Pancreas (tissue), 10 donors: ENCODE data around the gene AZIN2. TPM values are rescaled to one million over a fixed set of nuclear protein-coding genes. Genes with fewer than 3 reads are reported as not detected.
A peak's percentile ranks its signal among the peaks of the same experiment; 100 is the strongest.

Source experiments
- ATAC-seq, 4 donors: fragments of 200-7000 bp; cut with Tn5 transposase; one replicate each; pipeline versions ENCODE4 v1.8.0 to v1.9.1; 2020; ENCODE audit warnings: mild to moderate bottlenecking in 4 of 4, moderate library complexity in 4 of 4
- DNase-seq, 6 donors: peaks; one replicate each; pipeline ENCODE4 v3.0.0-alpha.2; 2020
- FAIRE-seq: peaks from 2 replicates; lab custom pipeline; 2012; peaks lifted over from hg19 to GRCh38; lab: Jason Lieb, UNC
- H3K27ac ChIP-seq, 4 donors: fragments of 200-600 bp; sonication (generic); 1 replicate in 3 of 4; 2 replicates in 1 of 4; pipeline versions ENCODE4 v1.5.0 to v1.8.0; 2020
- H3K27me3 ChIP-seq, 4 donors: fragments of 200-600 bp; one replicate each; pipeline ENCODE4 v1.8.0; 2021
- H3K36me3 ChIP-seq, 3 donors: fragments of 200-600 bp; sonication (generic) in 1 of 3; one replicate each; pipeline versions ENCODE4 v1.5.0 to v1.8.0; 2020 to 2021
- H3K4me1 ChIP-seq, 3 donors: fragments of 200-600 bp; one replicate each; pipeline ENCODE4 v1.8.0; 2021
- H3K4me3 ChIP-seq, 4 donors: fragments of 200-600 bp; sonication (generic) in 2 of 4; one replicate each; pipeline versions ENCODE4 v1.5.0 to v1.8.0; 2020 to 2021
- H3K9me3 ChIP-seq, 4 donors: fragments of 200-600 bp; one replicate each; pipeline ENCODE4 v1.8.0; 2021
- CTCF ChIP-seq, 4 donors: fragments of 200-600 bp; sonication (generic) in 3 of 4; IDR thresholded peaks; one replicate each; pipeline versions ENCODE4 v1.5.0 to v1.8.0; 2021; ENCODE audit warnings: antibody characterized with exemption in 4 of 4
- WGBS, 2 donors: extraction: QIAGEN DNeasy Blood & Tissue Kit; methylation state at CpG; one replicate each; pipeline ENCODE4 v1.1.7; 2013; 5-methylcytosine and 5-hydroxymethylcytosine counted together
- intact Hi-C, 3 donors: fragments of 100-400 bp; cut with DNase I; formaldehyde crosslinking; loops; one replicate each; pipeline versions ENCODE4 v1.11.1 to v1.14.2; 2022
- polyA plus RNA-seq, 2 donors: library from polyadenylated mRNA; stranded (reverse); fragments of 200-250 nt; gene quantifications; one replicate each; pipeline ENCODE4 v1.2.3, GENCODE V29; 2013
- total RNA-seq, 6 donors: library from RNA; stranded (reverse); fragmentation: NEBNext Ultra II Directional in 4 of 6; extraction: Animal tissue kit (Norgen Biotek cat#: 25700) in 4 of 6; gene quantifications; one replicate each; pipeline versions ENCODE4 v1.2.1 to v1.2.4, GENCODE V29; 2021 to 2023
- donor health status: healthy with polysubstance abuse.
- donor health status: DM: no; HTN: no; CAD: no; lungs with moderate emphysema.
- donor health status: DM: no; HTN: no; CAD: no.
- donor health status: control.
- donor health status: control.
- donor health status: Bipolar disorder and iron deficiency.
- donor health status: DM: yes; HTN: yes; CAD: no.
- donor health status: DM: no; HTN: no; CAD: no.
- donor health status: DM: no; HTN: no; CAD: no.
- donor health status: DM: yes; HTN: yes; CAD: no.

Gene AZIN2
- total and polyA plus RNA-seq, 8 donors, result 1.2 to 5.0 (median 2.4) TPM

GRCh38 chr1:33094971-33095604 is 14.1 kb downstream of the AZIN2 start:
- H3K9me3 ChIP-seq, result no peaks in the 10 kb centered on the region
- FAIRE-seq (no peak), ATAC-seq (peak in 3 of 4 donors; percentile 64 to 80 (median 78)), DNase-seq (peak in 3 of 6 donors; percentile 30 to 71 (median 41))
- H3K36me3 ChIP-seq, result no peaks in the 10 kb centered on the region
- H3K27me3 ChIP-seq, result no peaks in the 10 kb centered on the region
- H3K4me3 ChIP-seq, result no peak overlapping the region
- H3K27ac ChIP-seq, result no peak overlapping the region
- TF ChIP-seq CTCF (IDR thresholded peaks at IDR 0.05), result peak; percentile 94 to 98 (median 98)
- intact Hi-C loops, result loop anchor here in 1 of 3 donors (10.0 kb wide), 1 partner anchor 370 kb away; no protein-coding TSS in a partner anchor
- 20 to 21% methylated on average over 10 of the region's 10 CpGs for WGBS, 2 donors
- H3K4me1 ChIP-seq, result no peaks in the 10 kb centered on the region

GRCh38 chr1:33096363-33097005 is 15.5 kb downstream of the AZIN2 start:
- ATAC-seq, result peak in 3 of 4 donors; percentile 10 to 38 (median 13)
- FAIRE-seq, result no peak
- no peaks in the 10 kb centered on the region for H3K27me3 ChIP-seq
- intact Hi-C loops, result loop anchor here in 1 of 3 donors (10.0 kb wide), 1 partner anchor 368 kb away; no protein-coding TSS in a partner anchor
- H3K27ac ChIP-seq, result no peak overlapping the region
- no peak for TF ChIP-seq CTCF (IDR thresholded peaks at IDR 0.05)
- H3K36me3 ChIP-seq, result no peaks in the 10 kb centered on the region
- no peak overlapping the region for H3K4me3 ChIP-seq
- 35 to 55% methylated on average over 7 of the region's 7 CpGs for WGBS, 2 donors
- H3K9me3 ChIP-seq, result no peaks in the 10 kb centered on the region
- no peaks in the 10 kb centered on the region for H3K4me1 ChIP-seq
- DNase-seq, result no peak

- DNase-seq (no peak), ATAC-seq (peak in 1 of 4 donors; percentile 39), FAIRE-seq (no peak)
- Histone ChIP-seq H3K27ac (no peak overlapping the region), H3K27me3 (no peaks in the 10 kb centered on the region), H3K4me1 (no peaks in the 10 kb centered on the region), H3K9me3 (no peaks in the 10 kb centered on the region), H3K36me3 (peaks cover 0 to 4% (median 0%) of the 10 kb centered on the region in 3 donors), H3K4me3 (no peak overlapping the region)
- no peak for TF ChIP-seq CTCF (IDR thresholded peaks at IDR 0.05)
- WGBS, 2 donors, result 95 to 97% methylated on average over 3 of the region's 3 CpGs
- intact Hi-C loops, result loop anchor here in 1 of 3 donors (10.0 kb wide), 1 partner anchor 368 kb away; no protein-coding TSS in a partner anchor
These were observed 16.2 kb downstream of the AZIN2 start for GRCh38 chr1:33097137-33097611.

- Histone ChIP-seq H3K36me3 (peaks cover 0 to 5% (median 0%) of the 10 kb centered on the region in 3 donors), H3K4me1 (no peaks in the 10 kb centered on the region), H3K27me3 (no peaks in the 10 kb centered on the region), H3K4me3 (no peak overlapping the region), H3K9me3 (no peaks in the 10 kb centered on the region), H3K27ac (no peak overlapping the region)
- TF ChIP-seq CTCF (IDR thresholded peaks at IDR 0.05), result no peak
- WGBS, 2 donors, result 86 to 95% methylated on average over 4 of the region's 4 CpGs
- ATAC-seq, result no peak
- intact Hi-C loops, result loop anchor here in 1 of 3 donors (10.0 kb wide), 1 partner anchor 367 kb away; no protein-coding TSS in a partner anchor
- FAIRE-seq, result no peak
- no peak for DNase-seq
These were observed 16.8 kb downstream of the AZIN2 start for GRCh38 chr1:33097762-33098161.
